ENCODE results near the gene KCNH2. TPM values are rescaled to one million over a fixed set of nuclear protein-coding genes. Genes with fewer than 3 reads are reported as not detected.
A peak's percentile ranks its signal among the peaks of the same experiment; 100 is the strongest.

The KCNH2 gene
- total RNA-seq, 4 donors from 2014 or later, result 2.4 to 8.5 (median 3.4) TPM

- peak overlapping the region in 3 of 4 donors; percentile 39 to 73 (median 42) for H3K27ac ChIP-seq
- DNase-seq, result no peak
- no peaks in the 10 kb centered on the region for H3K27me3 ChIP-seq
- peaks cover 5 to 48% (median 14%) of the 10 kb centered on the region in 4 donors for H3K4me1 ChIP-seq
- TF ChIP-seq, protein P1, sequence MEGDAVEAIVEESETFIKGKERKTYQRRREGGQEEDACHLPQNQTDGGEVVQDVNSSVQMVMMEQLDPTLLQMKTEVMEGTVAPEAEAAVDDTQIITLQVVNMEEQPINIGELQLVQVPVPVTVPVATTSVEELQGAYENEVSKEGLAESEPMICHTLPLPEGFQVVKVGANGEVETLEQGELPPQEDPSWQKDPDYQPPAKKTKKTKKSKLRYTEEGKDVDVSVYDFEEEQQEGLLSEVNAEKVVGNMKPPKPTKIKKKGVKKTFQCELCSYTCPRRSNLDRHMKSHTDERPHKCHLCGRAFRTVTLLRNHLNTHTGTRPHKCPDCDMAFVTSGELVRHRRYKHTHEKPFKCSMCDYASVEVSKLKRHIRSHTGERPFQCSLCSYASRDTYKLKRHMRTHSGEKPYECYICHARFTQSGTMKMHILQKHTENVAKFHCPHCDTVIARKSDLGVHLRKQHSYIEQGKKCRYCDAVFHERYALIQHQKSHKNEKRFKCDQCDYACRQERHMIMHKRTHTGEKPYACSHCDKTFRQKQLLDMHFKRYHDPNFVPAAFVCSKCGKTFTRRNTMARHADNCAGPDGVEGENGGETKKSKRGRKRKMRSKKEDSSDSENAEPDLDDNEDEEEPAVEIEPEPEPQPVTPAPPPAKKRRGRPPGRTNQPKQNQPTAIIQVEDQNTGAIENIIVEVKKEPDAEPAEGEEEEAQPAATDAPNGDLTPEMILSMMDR (IDR thresholded peaks at IDR 0.05), result no peak
- no peak for TF ChIP-seq POLR2A (IDR thresholded peaks at IDR 0.05)
- H3K36me3 ChIP-seq, result no peaks in the 10 kb centered on the region
- H3K4me3 ChIP-seq, result no peak overlapping the region
- no peaks in the 10 kb centered on the region for H3K9me3 ChIP-seq
Measured at GRCh38 chr7:150971242-150972022, 6.7 kb downstream of the KCNH2 start.

GRCh38 chr7:150970424-150970823 lies 7.7 kb downstream of the KCNH2 start:
- Histone ChIP-seq H3K4me3 (no peak overlapping the region), H3K9me3 (no peaks in the 10 kb centered on the region), H3K27me3 (no peaks in the 10 kb centered on the region), H3K4me1 (peaks cover 3 to 42% (median 11%) of the 10 kb centered on the region in 4 donors), H3K36me3 (no peaks in the 10 kb centered on the region), H3K27ac (peak overlapping the region in 1 of 4 donors; percentile 73)
- no peak for DNase-seq
- TF ChIP-seq, protein P1 (IDR thresholded peaks at IDR 0.05), result no peak
- TF ChIP-seq POLR2A (IDR thresholded peaks at IDR 0.05), result no peak

DNA sequence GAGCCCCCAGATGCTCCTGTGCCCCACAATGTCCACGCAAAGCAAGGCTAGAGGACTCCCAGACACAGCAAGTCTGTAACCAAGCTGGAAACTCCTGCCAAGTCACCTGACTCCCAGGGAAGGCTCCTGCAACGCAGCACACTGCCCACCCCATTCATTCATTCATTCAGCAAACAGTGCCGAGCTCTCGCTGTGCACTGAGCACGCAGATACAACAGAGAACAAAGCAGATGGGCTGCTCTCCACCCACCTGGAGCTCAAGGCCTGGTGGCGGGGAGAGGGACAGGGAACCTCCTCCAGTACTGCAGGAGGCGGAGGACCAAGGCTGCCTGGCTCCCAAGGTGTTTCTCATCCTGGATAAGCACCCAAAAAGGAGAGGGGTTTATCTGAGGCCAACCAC lies 8.6 kb downstream of the KCNH2 start:
- Histone ChIP-seq H3K36me3 (no peaks in the 10 kb centered on the region), H3K4me1 (peaks cover 0 to 40% (median 4%) of the 10 kb centered on the region in 4 donors), H3K4me3 (no peak overlapping the region), H3K27ac (no peak overlapping the region), H3K9me3 (no peaks in the 10 kb centered on the region), H3K27me3 (no peaks in the 10 kb centered on the region)
- TF ChIP-seq, protein P1 (IDR thresholded peaks at IDR 0.05), result no peak
- no peak for TF ChIP-seq POLR2A (IDR thresholded peaks at IDR 0.05)
- DNase-seq, result no peak

GRCh38 chr7:150968734-150969372 lies 9.3 kb downstream of the KCNH2 start:
- H3K27me3 ChIP-seq, result no peaks in the 10 kb centered on the region
- H3K4me3 ChIP-seq, result no peak overlapping the region
- TF ChIP-seq, protein P1 (IDR thresholded peaks at IDR 0.05), result no peak
- TF ChIP-seq POLR2A (IDR thresholded peaks at IDR 0.05), result no peak
- no peak overlapping the region for H3K27ac ChIP-seq
- H3K4me1 ChIP-seq, result peaks cover 0 to 39% (median under 1%) of the 10 kb centered on the region in 4 donors
- no peaks in the 10 kb centered on the region for H3K36me3 ChIP-seq
- DNase-seq, result no peak
- no peaks in the 10 kb centered on the region for H3K9me3 ChIP-seq

- no peak overlapping the region for H3K27ac ChIP-seq
- no peaks in the 10 kb centered on the region for H3K9me3 ChIP-seq
- no peak for DNase-seq
- no peak for TF ChIP-seq POLR2A (IDR thresholded peaks at IDR 0.05)
- TF ChIP-seq, protein P1 (IDR thresholded peaks at IDR 0.05), result no peak
- H3K36me3 ChIP-seq, result no peaks in the 10 kb centered on the region
- H3K27me3 ChIP-seq, result no peaks in the 10 kb centered on the region
- H3K4me1 ChIP-seq, result peaks cover 0 to 40% (median 0%) of the 10 kb centered on the region in 4 donors
- H3K4me3 ChIP-seq, result no peak overlapping the region
Measured at GRCh38 chr7:150968056-150968733, 9.9 kb downstream of the KCNH2 start.
